ENCODE data around the gene AKAP8. TPM values are rescaled to one million over a fixed set of nuclear protein-coding genes. Genes with fewer than 3 reads are reported as not detected.

The AKAP8 gene
- total RNA-seq, 1 donor from 2014 or later: 79.0 TPM

DNA sequence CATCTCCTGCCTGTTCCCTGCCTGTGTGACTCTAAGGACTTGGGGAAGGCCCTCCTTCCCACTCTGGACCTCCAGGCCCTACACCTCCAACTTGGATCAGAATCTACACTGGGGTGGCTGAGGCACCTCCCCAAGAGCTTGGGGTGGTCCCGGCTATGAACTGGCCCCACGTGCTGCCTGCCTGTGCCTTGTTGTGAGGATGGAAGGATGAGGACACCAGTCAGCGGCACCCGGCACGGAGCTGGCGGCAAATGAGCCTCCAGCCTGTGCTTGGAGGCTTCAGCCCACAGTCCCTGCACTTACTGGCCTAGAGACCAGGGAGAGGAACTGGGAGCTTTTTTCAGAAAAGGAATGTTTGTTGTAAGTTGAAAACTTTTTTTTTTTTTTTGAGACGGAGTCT lies 8.5 kb downstream of the AKAP8 start:
- intact Hi-C loops (cut with micrococcal nuclease): no loop called here
- POLR2A ChIA-PET: interaction anchor here (0.6 to 0.7 kb wide), 2 partner anchors 27 to 739 kb away, joined by 3 to 4 read pairs; no protein-coding TSS in a partner anchor
- Mint-ChIP-seq H3K27ac (no peak overlapping the region), H3K27me3 (no peaks in the 10 kb centered on the region), H3K9me3 (no peaks in the 10 kb centered on the region), H3K36me3 (ENCODE audit: low read depth) (peaks cover 81% of the 10 kb centered on the region), H3K4me1 (peaks cover 6% of the 10 kb centered on the region), H3K4me3 (no peak overlapping the region)
- TF ChIP-seq, protein P1, sequence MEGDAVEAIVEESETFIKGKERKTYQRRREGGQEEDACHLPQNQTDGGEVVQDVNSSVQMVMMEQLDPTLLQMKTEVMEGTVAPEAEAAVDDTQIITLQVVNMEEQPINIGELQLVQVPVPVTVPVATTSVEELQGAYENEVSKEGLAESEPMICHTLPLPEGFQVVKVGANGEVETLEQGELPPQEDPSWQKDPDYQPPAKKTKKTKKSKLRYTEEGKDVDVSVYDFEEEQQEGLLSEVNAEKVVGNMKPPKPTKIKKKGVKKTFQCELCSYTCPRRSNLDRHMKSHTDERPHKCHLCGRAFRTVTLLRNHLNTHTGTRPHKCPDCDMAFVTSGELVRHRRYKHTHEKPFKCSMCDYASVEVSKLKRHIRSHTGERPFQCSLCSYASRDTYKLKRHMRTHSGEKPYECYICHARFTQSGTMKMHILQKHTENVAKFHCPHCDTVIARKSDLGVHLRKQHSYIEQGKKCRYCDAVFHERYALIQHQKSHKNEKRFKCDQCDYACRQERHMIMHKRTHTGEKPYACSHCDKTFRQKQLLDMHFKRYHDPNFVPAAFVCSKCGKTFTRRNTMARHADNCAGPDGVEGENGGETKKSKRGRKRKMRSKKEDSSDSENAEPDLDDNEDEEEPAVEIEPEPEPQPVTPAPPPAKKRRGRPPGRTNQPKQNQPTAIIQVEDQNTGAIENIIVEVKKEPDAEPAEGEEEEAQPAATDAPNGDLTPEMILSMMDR (IDR thresholded peaks at IDR 0.05): no peak
- DNase-seq: no peak
- CTCF ChIA-PET: no interaction called here
- ATAC-seq (ENCODE audit: low read depth): no peak

DNA sequence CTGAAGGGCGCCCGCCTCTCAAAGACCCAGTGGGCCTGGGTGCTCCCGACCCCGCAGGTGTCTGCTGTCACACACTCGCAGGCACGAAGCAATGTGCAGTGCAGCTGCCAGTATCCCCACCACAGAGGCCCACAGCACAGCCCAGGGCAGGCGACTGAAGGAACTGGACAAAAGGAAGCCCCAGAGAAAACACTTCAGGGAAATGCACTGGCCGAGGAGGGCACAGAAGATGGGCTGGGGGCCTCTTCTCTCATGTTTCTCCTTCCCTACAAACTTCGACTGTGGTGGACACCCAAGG lies 10.0 kb downstream of the AKAP8 start:
- intact Hi-C loops (cut with micrococcal nuclease): no loop called here
- H3K4me1 Mint-ChIP-seq: no peaks in the 10 kb centered on the region
- ChIA-PET POLR2A (interaction anchor here (1.0 kb wide), 1 partner anchor 10 kb away, joined by 3 read pairs; the partner anchor contains the start of gene AKAP8), CTCF (no interaction called here)
- H3K27me3 Mint-ChIP-seq: no peaks in the 10 kb centered on the region
- H3K9me3 Mint-ChIP-seq: no peaks in the 10 kb centered on the region
- ATAC-seq (ENCODE audit: low read depth): no peak
- DNase-seq: no peak
- H3K4me3 Mint-ChIP-seq: no peak overlapping the region
- peaks cover 91% of the 10 kb centered on the region for H3K36me3 Mint-ChIP-seq (ENCODE audit: low read depth)
- TF ChIP-seq, protein P1 (IDR thresholded peaks at IDR 0.05): no peak
- H3K27ac Mint-ChIP-seq: no peak overlapping the region

DNA sequence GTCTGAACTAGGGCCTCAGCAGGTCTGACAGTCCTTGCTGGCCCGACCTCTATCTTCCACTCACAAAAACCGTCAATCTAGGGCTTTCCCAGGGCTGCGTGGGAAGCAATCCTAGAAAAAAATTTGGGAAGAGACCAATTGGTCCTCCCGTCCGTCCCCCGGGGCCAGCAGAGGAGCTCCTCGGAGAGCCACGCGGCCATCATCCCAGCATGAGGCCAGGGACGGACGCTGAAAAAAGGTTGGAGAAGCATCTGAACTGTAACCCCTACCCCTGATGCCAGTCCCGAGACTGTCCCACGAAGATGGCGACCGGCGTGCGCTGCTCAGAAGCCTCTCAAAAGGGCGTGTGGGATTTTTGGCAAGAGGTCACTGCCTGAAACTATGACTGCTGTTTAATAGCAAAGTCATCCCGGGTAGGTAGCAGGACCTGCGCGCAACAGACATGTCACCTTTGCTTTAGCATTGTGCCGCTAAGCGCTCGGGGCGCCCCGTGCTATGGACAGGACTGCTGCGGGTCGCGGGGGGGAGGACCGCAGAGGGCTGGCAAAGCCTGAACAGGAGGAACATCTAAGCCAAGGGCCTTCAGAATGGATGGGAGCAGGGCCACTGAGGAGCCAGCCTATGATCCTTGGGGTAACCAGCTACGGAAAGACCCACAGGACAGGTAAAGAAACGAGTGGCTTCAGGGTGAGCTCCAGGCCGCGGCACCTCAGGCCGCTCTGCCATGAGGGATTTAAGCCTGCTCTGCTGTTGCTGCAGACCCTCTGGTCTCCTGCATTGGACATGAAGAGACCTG lies 10.6 kb downstream of the AKAP8 start:
- intact Hi-C loops (cut with micrococcal nuclease): no loop called here
- TF ChIP-seq, protein P1 (IDR thresholded peaks at IDR 0.05): no peak
- peaks cover 90% of the 10 kb centered on the region for H3K36me3 Mint-ChIP-seq (ENCODE audit: low read depth)
- no peaks in the 10 kb centered on the region for H3K9me3 Mint-ChIP-seq
- no peaks in the 10 kb centered on the region for H3K27me3 Mint-ChIP-seq
- ATAC-seq (ENCODE audit: low read depth) (no peak), DNase-seq (no peak)
- no peak overlapping the region for H3K27ac Mint-ChIP-seq
- no peak overlapping the region for H3K4me3 Mint-ChIP-seq
- H3K4me1 Mint-ChIP-seq: no peaks in the 10 kb centered on the region
- ChIA-PET CTCF (no interaction called here), POLR2A (interaction anchor here (1.0 to 1.6 kb wide), 2 partner anchors 10 kb away, joined by 3 to 7 read pairs; partner anchors contain the start of gene AKAP8)

DNA sequence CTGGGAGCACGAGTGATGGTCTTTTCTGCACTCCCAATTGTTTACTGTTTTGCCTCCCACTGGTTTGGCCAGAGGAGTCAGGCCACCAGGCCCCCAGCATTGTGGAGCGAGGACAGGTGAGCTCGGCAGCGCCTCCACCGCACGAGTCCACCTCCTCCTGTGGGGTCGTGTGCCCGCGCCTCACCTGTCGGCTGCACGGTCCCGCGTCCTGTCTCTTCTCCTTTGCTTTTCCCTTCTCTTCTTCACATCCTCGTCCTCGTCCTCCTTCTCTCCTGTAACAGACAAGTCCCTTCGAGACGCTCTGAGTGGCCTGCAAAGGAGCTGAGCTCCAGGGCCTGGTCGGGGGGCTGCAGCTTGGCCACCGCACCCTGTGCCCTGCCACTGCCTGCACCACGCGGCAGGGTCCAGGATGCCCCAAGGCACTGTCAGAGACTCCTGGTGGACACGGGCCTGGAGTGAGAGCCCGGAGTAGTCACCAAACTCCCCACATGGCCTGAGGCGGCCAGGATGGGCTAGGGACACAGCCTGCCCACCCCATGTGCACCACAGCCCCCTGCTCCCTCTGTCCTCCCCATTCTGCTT lies 11.4 kb downstream of the AKAP8 start:
- CTCF ChIA-PET: no interaction called here
- intact Hi-C loops (cut with micrococcal nuclease): no loop called here
- no peak overlapping the region for H3K27ac Mint-ChIP-seq
- POLR2A ChIA-PET: interaction anchor here (1.6 kb wide), 1 partner anchor 11 kb away, joined by 7 read pairs; the partner anchor contains the start of gene AKAP8
- TF ChIP-seq, protein P1 (IDR thresholded peaks at IDR 0.05): no peak
- H3K27me3 Mint-ChIP-seq: no peaks in the 10 kb centered on the region
- DNase-seq (no peak), ATAC-seq (ENCODE audit: low read depth) (no peak)
- H3K9me3 Mint-ChIP-seq: no peaks in the 10 kb centered on the region
- H3K4me1 Mint-ChIP-seq: no peaks in the 10 kb centered on the region
- H3K4me3 Mint-ChIP-seq: no peak overlapping the region
- peaks cover 86% of the 10 kb centered on the region for H3K36me3 Mint-ChIP-seq (ENCODE audit: low read depth)

DNA sequence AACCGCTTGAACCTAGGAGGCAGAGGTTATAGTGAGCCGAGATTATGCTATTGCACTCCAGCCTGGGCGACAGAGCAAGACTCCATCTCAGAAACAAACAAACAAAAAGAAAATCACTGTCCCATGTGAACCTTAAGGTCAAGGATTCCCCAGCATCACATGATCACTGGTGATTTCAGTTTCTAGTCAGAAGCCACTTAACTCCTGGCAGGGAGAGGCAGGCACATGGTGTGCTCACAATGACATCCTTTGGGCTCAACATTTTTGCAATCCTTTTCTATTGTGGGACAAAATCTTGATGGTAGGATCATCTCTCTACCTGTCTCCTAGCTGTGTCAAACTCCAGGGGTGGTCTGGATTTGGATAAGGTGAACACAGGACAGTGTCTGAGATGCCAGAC lies 12.1 kb downstream of the AKAP8 start:
- intact Hi-C loops (cut with micrococcal nuclease): no loop called here
- DNase-seq (no peak), ATAC-seq (ENCODE audit: low read depth) (no peak)
- TF ChIP-seq, protein P1 (IDR thresholded peaks at IDR 0.05): no peak
- POLR2A ChIA-PET: interaction anchor here (1.6 kb wide), 1 partner anchor 12 kb away, joined by 7 read pairs; the partner anchor contains the start of gene AKAP8
- no peaks in the 10 kb centered on the region for H3K4me1 Mint-ChIP-seq
- H3K27me3 Mint-ChIP-seq: no peaks in the 10 kb centered on the region
- no peak overlapping the region for H3K4me3 Mint-ChIP-seq
- no peak overlapping the region for H3K27ac Mint-ChIP-seq
- peaks cover 81% of the 10 kb centered on the region for H3K36me3 Mint-ChIP-seq (ENCODE audit: low read depth)
- CTCF ChIA-PET: no interaction called here
- H3K9me3 Mint-ChIP-seq: no peaks in the 10 kb centered on the region
